SW 1271 (cell line): ENCODE measurements around the gene PTGS1.
"Not testable (repeated sequence)": the region's sequence is repeated elsewhere in the genome, so short reads cannot be mapped to it uniquely, and the experiment has no call there.

ENCODE experiments used
- DNase-seq, 2 experiments: peaks; one replicate each; lab custom pipeline; 2025; lab: John Stamatoyannopoulos, UW

PTGS1 gene

DNA sequence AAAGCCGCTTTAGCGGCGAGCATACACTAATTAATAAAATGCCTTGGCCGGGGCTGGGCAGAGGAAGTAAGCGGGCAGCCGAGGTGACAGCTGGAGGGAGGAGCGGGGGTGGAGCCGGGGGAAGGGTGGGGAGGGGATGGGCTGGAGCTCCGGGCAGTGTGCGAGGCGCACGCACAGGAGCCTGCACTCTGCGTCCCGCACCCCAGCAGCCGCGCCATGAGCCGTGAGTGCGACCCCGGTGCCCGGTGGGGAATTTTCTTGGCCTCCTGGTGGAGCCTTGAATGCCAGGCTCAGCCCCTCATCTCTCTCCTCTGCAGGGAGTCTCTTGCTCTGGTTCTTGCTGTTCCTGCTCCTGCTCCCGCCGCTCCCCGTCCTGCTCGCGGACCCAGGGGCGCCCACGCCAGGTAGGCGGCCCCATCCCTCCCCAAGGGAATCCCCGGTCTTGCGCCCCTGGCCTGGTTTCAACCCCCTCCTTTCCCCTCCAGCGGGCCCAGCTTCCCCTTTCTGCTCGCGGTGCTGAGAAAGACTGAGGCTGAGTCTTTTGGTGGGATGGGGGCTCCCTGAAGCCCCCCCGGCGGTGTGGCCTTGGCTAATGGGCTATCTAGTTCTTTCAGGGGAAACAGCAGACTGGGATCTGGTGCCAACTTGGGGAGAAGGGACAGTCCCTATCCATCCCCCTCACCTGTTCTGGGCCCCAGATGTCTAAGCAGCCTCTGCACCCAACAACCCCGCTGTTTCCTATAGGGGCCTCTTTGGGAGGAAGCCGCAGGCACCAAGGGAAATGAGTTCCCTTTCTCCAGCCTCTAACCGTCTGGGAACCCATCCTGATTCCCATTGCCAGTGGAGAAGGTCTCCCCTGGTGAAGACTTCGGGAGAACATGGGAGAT lies at the start of gene PTGS1:
Gene PTGS1, plus strand, starts transcription at position 156 of the 887 bp plus-strand sequence. Its CDS starts 61 bp downstream, at position 217.
- no peak for DNase-seq

GRCh38 chr9:122322553-122322952 lies 48.3 kb upstream of the PTGS1 start:
- no peak for DNase-seq

GRCh38 chr9:122324665-122325064 lies 46.2 kb upstream of the PTGS1 start:
- not testable (repeated sequence) for DNase-seq

DNA sequence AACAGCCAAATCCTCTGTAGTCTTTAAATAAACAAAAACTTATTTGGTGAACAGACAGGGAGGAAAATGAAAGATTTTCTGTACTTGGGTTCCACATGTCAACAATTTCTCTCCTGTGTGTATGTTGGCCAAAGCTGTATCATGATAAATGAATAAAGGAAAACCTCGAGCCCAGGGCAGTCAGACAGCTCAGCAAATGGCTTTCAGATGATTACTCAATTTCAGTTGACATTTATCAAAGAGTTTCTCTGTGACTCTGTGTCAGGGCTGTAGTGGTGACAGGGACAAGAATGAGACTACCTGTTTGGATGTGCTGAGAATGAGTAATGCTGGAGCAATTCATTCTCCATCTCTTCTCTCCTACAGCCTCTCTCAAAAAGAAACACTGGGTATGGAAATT lies 45.7 kb upstream of the PTGS1 start:
- DNase-seq: no peak

GRCh38 chr9:122327175-122327574 lies 43.6 kb upstream of the PTGS1 start:
- no peak for DNase-seq

DNA sequence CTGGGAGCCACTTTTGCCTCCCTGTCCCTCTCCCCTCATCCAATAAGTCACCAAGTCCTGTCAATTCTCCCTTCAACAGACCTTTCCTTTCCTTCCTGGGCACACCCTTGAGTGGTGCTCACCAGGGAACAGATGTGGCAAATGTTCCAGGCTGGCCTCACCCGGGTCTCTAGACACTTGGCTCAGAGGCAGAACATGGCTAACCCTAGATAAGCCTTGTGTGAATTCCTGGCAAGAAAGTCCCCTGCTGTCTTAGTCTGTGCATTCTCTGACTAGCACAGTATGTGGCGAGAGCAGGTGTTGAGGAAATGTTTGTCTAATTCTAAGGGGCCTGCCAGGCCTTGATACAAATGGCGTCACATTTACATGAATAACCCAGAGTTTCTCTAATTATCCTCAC lies 41.2 kb upstream of the PTGS1 start:
- DNase-seq: no peak

- DNase-seq: not testable (repeated sequence)
Measured at GRCh38 chr9:122330466-122330865, 40.4 kb upstream of the PTGS1 start.

DNA sequence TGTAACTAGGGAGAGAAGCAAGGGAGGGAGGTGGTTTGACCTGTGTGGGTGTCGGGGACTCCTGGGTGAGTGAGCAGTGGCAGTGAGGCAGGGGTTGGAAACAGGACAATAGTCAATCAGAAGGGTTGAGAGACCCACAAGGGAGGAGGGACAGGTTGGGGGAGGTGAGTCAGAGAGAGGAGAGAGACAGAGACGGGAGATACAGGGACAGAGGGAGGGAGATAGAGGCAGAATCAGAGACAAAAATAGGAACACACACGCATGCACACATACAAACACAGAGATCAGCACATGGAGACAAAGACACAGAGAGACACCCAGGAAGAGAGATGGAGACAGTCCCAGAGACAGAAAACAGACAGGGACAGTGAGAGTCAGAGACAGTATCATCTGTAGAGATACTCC lies 39.3 kb upstream of the PTGS1 start:
- DNase-seq: no peak

DNA sequence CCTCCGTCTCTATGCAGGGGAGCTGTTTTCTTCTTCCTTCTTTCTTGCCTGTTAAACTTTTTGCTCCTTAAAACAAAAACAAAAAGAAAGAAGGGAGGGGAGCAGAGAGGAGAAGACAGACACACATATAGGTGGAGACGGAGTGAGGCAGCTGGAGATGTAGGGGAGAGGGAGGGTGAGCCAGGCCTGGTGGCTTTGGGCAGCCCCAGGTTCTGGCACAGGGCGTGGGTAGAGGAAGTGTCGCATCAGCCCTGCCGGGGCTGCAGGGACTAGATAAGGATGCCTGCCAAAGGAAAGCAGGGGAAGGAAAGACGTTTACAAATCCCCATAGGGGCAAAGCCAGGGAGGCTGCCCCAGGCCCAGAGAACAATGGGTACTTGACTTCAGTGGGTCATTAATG lies 38.7 kb upstream of the PTGS1 start:
- no peak for DNase-seq

DNA sequence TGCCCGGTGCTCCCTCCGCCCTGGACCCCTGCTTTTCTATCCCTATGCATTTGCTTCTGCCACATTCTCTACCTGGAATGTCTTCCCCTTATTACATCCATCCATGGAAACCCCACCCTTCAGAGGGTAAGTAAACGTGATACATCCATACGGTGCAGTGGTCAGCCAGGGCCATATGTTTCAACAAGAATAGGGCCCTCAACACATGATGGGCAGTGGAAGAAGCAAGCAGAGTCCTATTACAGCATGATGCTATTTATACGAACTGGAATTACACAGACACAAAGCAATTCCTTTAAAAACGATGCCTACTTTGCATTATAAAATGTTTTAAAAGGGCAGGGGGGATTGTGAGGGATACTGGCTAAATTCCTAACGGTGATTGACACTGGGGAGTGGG lies 38.2 kb upstream of the PTGS1 start:
- DNase-seq: no peak

- DNase-seq: no peak
Measured at GRCh38 chr9:122333169-122333808, 37.5 kb upstream of the PTGS1 start.

- no peak for DNase-seq
Measured at GRCh38 chr9:122334916-122335315, 35.9 kb upstream of the PTGS1 start.

- DNase-seq: no peak
Measured at GRCh38 chr9:122336189-122336588, 34.6 kb upstream of the PTGS1 start.

GRCh38 chr9:122336866-122337555 lies 33.8 kb upstream of the PTGS1 start:
- no peak for DNase-seq

DNA sequence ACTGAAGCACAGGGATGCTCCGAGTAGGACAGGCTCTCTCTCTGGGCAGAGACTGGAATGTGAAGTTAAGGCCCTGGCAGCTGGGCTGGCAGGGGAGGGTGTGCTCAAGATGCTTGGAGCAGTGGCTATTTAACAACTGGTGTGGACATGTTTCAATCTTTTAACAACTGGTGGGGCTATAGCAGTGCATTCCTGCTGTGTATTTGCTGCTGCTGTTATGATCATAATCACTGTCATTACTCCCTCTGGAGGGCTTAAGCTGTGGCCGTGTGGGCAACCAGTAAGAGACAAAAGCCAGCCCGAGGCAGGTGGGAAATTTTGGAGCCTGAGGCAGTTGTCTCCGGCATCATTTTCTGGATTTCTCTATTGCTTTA lies 33.3 kb upstream of the PTGS1 start:
- no peak for DNase-seq

GRCh38 chr9:122338536-122338935 lies 32.3 kb upstream of the PTGS1 start:
- DNase-seq: no peak

GRCh38 chr9:122338994-122339393 lies 31.8 kb upstream of the PTGS1 start:
- no peak for DNase-seq

- DNase-seq: no peak
Measured at GRCh38 chr9:122339579-122339978, 31.2 kb upstream of the PTGS1 start.

DNA sequence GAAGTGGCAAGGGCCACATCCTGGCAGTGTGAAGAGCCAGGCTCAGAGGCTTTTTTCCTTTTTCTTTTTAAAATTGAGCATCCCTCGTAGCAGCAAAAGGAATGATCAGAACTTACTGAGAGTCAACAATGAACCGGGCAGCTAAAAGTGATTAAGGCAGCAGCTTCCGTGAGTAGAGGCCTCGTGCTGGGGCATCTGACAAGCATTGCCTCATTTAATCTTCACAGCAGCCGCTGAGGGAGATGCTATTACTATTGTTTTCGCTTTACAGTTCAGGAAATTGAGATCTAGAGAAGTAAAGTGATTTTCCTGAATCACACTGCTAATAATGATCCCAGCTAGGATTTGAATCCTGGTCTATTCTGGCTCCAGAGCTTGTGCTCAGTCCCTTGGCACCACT lies 30.7 kb upstream of the PTGS1 start:
- DNase-seq: no peak

DNA sequence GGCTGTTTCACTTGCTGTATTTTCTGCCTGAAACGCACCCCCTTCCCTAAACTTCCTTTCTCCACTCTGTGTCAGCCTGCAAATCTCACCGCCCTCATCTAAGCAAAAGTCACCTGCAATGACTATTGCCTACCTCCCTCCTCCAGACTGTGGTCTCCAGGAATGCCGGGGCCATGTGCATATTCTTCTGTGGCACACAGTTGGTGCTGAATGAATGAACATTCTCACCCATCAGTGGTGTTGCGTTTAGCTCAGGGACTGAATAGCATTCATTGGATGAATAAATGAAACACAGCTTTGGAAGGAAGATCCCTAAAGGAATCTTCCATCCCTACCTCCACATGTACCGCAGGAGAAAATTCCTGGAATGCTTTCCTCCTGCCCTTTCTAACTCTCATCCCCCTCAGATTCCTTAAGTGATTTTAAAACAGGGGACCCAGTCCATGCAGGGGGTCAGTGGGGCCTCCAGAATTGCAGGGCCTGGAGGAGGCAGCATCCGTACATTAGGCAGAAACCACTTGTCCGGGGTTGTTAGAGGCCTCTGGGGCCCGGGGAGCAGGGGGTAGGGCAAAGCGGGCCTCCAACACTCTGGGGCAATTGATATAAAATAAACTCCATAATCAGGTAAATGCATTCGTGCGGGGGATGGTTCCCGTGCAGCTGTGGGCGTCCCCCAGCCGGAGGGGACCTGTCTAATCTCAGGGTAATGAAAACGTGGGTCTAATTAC lies 28.3 kb upstream of the PTGS1 start:
- no peak for DNase-seq

- no peak for DNase-seq
Measured at GRCh38 chr9:122346478-122347347, 24.1 kb upstream of the PTGS1 start.
